DMS53 treated with DMSO at 0.1 percent for 48 hours (cell line): ENCODE measurements around the gene UBE2J2.
"Not testable (repeated sequence)": the region's sequence is repeated elsewhere in the genome, so short reads cannot be mapped to it uniquely, and the experiment has no call there.

Source experiments
- DNase-seq: peaks from one replicate; lab custom pipeline; 2025; ENCODE audit not compliant: unreplicated experiment; lab: John Stamatoyannopoulos, UW

Gene UBE2J2

GRCh38 chr1:1259119-1259488 is 14.6 kb downstream of the UBE2J2 start:
- DNase-seq = no peak

GRCh38 chr1:1256956-1257871 is 16.4 kb downstream of the UBE2J2 start:
- no peak for DNase-seq

- DNase-seq = no peak
These were observed 18.0 kb downstream of the UBE2J2 start for GRCh38 chr1:1255611-1256010.

- no peak for DNase-seq
These were observed 18.6 kb downstream of the UBE2J2 start for GRCh38 chr1:1255078-1255477.

GRCh38 chr1:1254667-1254998 is 19.0 kb downstream of the UBE2J2 start:
- DNase-seq = no peak

- no peak for DNase-seq
These were observed 19.5 kb downstream of the UBE2J2 start for GRCh38 chr1:1253972-1254666.

GRCh38 chr1:1253314-1253713 is 20.3 kb downstream of the UBE2J2 start:
- no peak for DNase-seq

- DNase-seq = no peak
These were observed 22.8 kb downstream of the UBE2J2 start for GRCh38 chr1:1250786-1251284.

- DNase-seq = not testable (repeated sequence)
These were observed 25.4 kb downstream of the UBE2J2 start for GRCh38 chr1:1248009-1248913.

- DNase-seq = no peak
These were observed 26.2 kb downstream of the UBE2J2 start for GRCh38 chr1:1247341-1247913.

- no peak for DNase-seq
These were observed 26.9 kb downstream of the UBE2J2 start, which contains the start of gene C1QTNF12 for GRCh38 chr1:1246577-1247340. Gene C1QTNF12 (minus strand): TSS chr1:1246722. CDS start chr1:1246690, 32 bp downstream.

GRCh38 chr1:1245817-1246576 is 27.7 kb downstream of the UBE2J2 start:
- DNase-seq = no peak

GRCh38 chr1:1245178-1245816 is 28.4 kb downstream of the UBE2J2 start:
- no peak for DNase-seq

- DNase-seq = no peak
These were observed 29.4 kb downstream of the UBE2J2 start for GRCh38 chr1:1244192-1244811.

GRCh38 chr1:1243807-1244191 is 29.9 kb downstream of the UBE2J2 start:
- DNase-seq = no peak

GRCh38 chr1:1243266-1243660 is 30.4 kb downstream of the UBE2J2 start:
- DNase-seq = no peak

GRCh38 chr1:1242461-1243265 is 31.0 kb downstream of the UBE2J2 start:
- no peak for DNase-seq
